ENCODE measurements around the gene EMP3. TPM values are rescaled to one million over a fixed set of nuclear protein-coding genes. Genes with fewer than 3 reads are reported as not detected.

Gene EMP3
- total and polyA plus RNA-seq, 2 of the 13 experiments (the other 11 are each of a cell fraction or from before 2014, with no cell fraction given), result 2.2 to 7.8 TPM

GRCh38 chr19:48308631-48309586 lies 16.4 kb upstream of the EMP3 start (continued):
- TF ChIP-seq HNRNPH1 (optimal IDR thresholded peaks at IDR 0.05; ENCODE audit: low read depth, low read length), result no peak
- peak; percentile 40; the same call in 1 of the 2 replicates for TF ChIP-seq HDAC1 (CRISPR knock-in tag; IDR thresholded peaks at IDR 0.05)
- TF ChIP-seq PBX2 (CRISPR knock-in tag; IDR thresholded peaks at IDR 0.05), result no peak
- 0 out of 2 replicates have a peak, but pooled peaks have one; percentile 39 for TF ChIP-seq ZNF558 (CRISPR knock-in tag; IDR thresholded peaks at IDR 0.05; ENCODE audit: borderline replicate concordance)
- peak; percentile 73 for TF ChIP-seq ZFY (CRISPR knock-in tag; IDR thresholded peaks at IDR 0.05)
- TF ChIP-seq ZNF687 (CRISPR knock-in tag; IDR thresholded peaks at IDR 0.05), result peak; percentile 62
- no peak for TF ChIP-seq EP300 (IDR thresholded peaks at IDR 0.05; ENCODE audit: low read depth in 2 of 2, low read length in 2 of 2)
- no peak for TF ChIP-seq EP300 (CRISPR knock-in tag; IDR thresholded peaks at IDR 0.05; ENCODE audit: borderline replicate concordance)
- TF ChIP-seq MXD3 (CRISPR knock-in tag; IDR thresholded peaks at IDR 0.05), result no peak
- TF ChIP-seq ZNF574 (CRISPR knock-in tag; IDR thresholded peaks at IDR 0.05), result peak; percentile 46; the same call in 1 of the 2 replicates
- TF ChIP-seq MEF2D (CRISPR knock-in tag; IDR thresholded peaks at IDR 0.05), result 0 out of 2 replicates have a peak, but pooled peaks have one; percentile 17
- no peak for TF ChIP-seq HES4 (CRISPR knock-in tag; IDR thresholded peaks at IDR 0.05; ENCODE audit: borderline replicate concordance)
- no peak for TF ChIP-seq ZNF3 (CRISPR knock-in tag; IDR thresholded peaks at IDR 0.05)
- peak; percentile 49 for TF ChIP-seq XRCC5 (optimal IDR thresholded peaks at IDR 0.05; ENCODE audit: low read length)
- TF ChIP-seq FOXK1 (CRISPR knock-in tag; IDR thresholded peaks at IDR 0.05; ENCODE audit: borderline replicate concordance, low read depth), result no peak
- no peak for TF ChIP-seq ZSCAN9 (CRISPR knock-in tag; IDR thresholded peaks at IDR 0.05; ENCODE audit: borderline replicate concordance)
- no peak; the same call in 1 of the 2 replicates for TF ChIP-seq PITX1 (CRISPR knock-in tag; IDR thresholded peaks at IDR 0.05)
- TF ChIP-seq RELA (CRISPR knock-in tag; IDR thresholded peaks at IDR 0.05), result no peak
